ENCODE data around the gene ALB. TPM values are rescaled to one million over a fixed set of nuclear protein-coding genes. Genes with fewer than 3 reads are reported as not detected.

ALB gene
- total and polyA plus RNA-seq, 8 donors: 179 to 1,006 (median 781) TPM

GRCh38 chr4:73407227-73407673, 3.2 kb downstream of the ALB start:
- Histone ChIP-seq H3K4me3 (peak overlapping the region in 2 of 4 donors; percentile 25 to 36), H3K36me3 (peaks cover 0 to 9% (median 2%) of the 10 kb centered on the region in 3 donors), H3K9me3 (no peaks in the 10 kb centered on the region), H3K4me1 (peaks cover 7 to 22% (median 20%) of the 10 kb centered on the region in 3 donors), H3K27ac (no peak overlapping the region), H3K27me3 (no peaks in the 10 kb centered on the region)
- ATAC-seq: no peak
- FAIRE-seq: no peak
- no peak for DNase-seq
- intact Hi-C loops (cut with DNase I): no loop called here
- TF ChIP-seq, protein P1, sequence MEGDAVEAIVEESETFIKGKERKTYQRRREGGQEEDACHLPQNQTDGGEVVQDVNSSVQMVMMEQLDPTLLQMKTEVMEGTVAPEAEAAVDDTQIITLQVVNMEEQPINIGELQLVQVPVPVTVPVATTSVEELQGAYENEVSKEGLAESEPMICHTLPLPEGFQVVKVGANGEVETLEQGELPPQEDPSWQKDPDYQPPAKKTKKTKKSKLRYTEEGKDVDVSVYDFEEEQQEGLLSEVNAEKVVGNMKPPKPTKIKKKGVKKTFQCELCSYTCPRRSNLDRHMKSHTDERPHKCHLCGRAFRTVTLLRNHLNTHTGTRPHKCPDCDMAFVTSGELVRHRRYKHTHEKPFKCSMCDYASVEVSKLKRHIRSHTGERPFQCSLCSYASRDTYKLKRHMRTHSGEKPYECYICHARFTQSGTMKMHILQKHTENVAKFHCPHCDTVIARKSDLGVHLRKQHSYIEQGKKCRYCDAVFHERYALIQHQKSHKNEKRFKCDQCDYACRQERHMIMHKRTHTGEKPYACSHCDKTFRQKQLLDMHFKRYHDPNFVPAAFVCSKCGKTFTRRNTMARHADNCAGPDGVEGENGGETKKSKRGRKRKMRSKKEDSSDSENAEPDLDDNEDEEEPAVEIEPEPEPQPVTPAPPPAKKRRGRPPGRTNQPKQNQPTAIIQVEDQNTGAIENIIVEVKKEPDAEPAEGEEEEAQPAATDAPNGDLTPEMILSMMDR (IDR thresholded peaks at IDR 0.05): no peak
- WGBS, 2 donors: 94% methylated on average over 2 of the region's 2 CpGs

GRCh38 chr4:73408181-73408867, 4.2 kb downstream of the ALB start:
- no peak overlapping the region for H3K27ac ChIP-seq
- peaks cover 0 to 12% (median 12%) of the 10 kb centered on the region in 3 donors for H3K4me1 ChIP-seq
- intact Hi-C loops (cut with DNase I): no loop called here
- no peak for ATAC-seq
- peaks cover 0 to 9% (median 2%) of the 10 kb centered on the region in 3 donors for H3K36me3 ChIP-seq
- WGBS, 2 donors: 51 to 62% methylated on average over 4 of the region's 4 CpGs
- H3K9me3 ChIP-seq: no peaks in the 10 kb centered on the region
- TF ChIP-seq, protein P1 (IDR thresholded peaks at IDR 0.05): no peak
- H3K27me3 ChIP-seq: no peaks in the 10 kb centered on the region
- FAIRE-seq: no peak
- peak overlapping the region in 1 of 4 donors; percentile 23 for H3K4me3 ChIP-seq
- DNase-seq: no peak

DNA sequence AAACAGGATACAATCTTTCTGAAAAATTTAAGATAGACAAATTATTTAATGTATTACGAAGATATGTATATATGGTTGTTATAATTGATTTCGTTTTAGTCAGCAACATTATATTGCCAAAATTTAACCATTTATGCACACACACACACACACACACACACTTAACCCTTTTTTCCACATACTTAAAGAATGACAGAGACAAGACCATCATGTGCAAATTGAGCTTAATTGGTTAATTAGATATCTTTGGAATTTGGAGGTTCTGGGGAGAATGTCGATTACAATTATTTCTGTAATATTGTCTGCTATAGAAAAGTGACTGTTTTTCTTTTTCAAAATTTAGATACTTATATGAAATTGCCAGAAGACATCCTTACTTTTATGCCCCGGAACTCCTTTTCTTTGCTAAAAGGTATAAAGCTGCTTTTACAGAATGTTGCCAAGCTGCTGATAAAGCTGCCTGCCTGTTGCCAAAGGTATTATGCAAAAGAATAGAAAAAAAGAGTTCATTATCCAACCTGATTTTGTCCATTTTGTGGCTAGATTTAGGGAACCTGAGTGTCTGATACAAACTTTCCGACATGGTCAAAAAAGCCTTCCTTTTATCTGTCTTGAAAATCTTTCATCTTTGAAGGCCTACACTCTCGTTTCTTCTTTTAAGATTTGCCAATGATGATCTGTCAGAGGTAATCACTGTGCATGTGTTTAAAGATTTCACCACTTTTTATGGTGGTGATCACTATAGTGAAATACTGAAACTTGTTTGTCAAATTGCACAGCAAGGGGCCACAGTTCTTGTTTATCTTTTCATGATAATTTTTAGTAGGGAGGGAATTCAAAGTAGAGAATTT, 5.2 kb downstream of the ALB start:
- TF ChIP-seq, protein P1 (IDR thresholded peaks at IDR 0.05): no peak
- WGBS, 2 donors: 40 to 44% methylated on average over 6 of the region's 6 CpGs
- Histone ChIP-seq H3K4me1 (peaks cover 0 to 7% (median 6%) of the 10 kb centered on the region in 3 donors), H3K27ac (no peak overlapping the region), H3K4me3 (no peak overlapping the region), H3K27me3 (no peaks in the 10 kb centered on the region), H3K9me3 (no peaks in the 10 kb centered on the region), H3K36me3 (peaks cover under 1 to 13% (median 2%) of the 10 kb centered on the region in 3 donors)
- DNase-seq (no peak), FAIRE-seq (no peak), ATAC-seq (peak in 1 of 4 donors; percentile 20)
- intact Hi-C loops (cut with DNase I): no loop called here

DNA sequence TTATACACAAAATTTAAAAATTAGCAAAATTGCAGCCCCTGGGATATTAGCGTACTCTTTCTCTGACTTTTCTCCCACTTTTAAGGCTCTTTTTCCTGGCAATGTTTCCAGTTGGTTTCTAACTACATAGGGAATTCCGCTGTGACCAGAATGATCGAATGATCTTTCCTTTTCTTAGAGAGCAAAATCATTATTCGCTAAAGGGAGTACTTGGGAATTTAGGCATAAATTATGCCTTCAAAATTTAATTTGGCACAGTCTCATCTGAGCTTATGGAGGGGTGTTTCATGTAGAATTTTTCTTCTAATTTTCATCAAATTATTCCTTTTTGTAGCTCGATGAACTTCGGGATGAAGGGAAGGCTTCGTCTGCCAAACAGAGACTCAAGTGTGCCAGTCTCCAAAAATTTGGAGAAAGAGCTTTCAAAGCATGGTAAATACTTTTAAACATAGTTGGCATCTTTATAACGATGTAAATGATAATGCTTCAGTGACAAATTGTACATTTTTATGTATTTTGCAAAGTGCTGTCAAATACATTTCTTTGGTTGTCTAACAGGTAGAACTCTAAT, 6.0 kb downstream of the ALB start:
- H3K36me3 ChIP-seq: peaks cover 2 to 13% (median 3%) of the 10 kb centered on the region in 3 donors
- no peak overlapping the region for H3K27ac ChIP-seq
- 83 to 88% methylated on average over 8 of the region's 8 CpGs for WGBS, 2 donors
- ATAC-seq: no peak
- no peak overlapping the region for H3K4me3 ChIP-seq
- intact Hi-C loops (cut with DNase I): no loop called here
- H3K9me3 ChIP-seq: no peaks in the 10 kb centered on the region
- H3K27me3 ChIP-seq: no peaks in the 10 kb centered on the region
- no peak for DNase-seq
- no peak for FAIRE-seq
- H3K4me1 ChIP-seq: peaks cover 0 to 7% (median 6%) of the 10 kb centered on the region in 3 donors
- TF ChIP-seq, protein P1 (IDR thresholded peaks at IDR 0.05): no peak
